ENCODE results near the gene PRICKLE4.
"Not testable (repeated sequence)": the region's sequence is repeated elsewhere in the genome, so short reads cannot be mapped to it uniquely, and the experiment has no call there.

Gene PRICKLE4

DNA sequence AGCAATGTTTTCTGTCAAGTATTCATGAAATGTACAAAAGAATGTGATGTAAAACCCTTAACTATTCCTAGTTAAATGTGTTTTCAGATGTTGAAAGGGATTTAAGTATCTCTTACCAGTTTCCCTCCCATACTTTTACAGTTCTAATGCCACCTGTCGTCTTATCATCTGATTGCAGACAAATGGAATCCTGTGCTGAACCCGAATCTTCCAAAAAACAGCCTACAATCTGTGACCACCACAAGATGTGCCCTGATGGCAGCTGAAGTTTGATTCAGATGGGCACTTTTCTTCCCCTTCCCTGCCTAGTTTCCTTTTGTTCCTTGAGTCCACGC, 8.8 kb downstream of the PRICKLE4 start:
- in situ Hi-C loops (cut with MboI; ENCODE audit: low sequenced_read_pairs) = loop anchor here (10.0 kb wide), 1 partner anchor 255 kb away; no protein-coding TSS in a partner anchor

DNA sequence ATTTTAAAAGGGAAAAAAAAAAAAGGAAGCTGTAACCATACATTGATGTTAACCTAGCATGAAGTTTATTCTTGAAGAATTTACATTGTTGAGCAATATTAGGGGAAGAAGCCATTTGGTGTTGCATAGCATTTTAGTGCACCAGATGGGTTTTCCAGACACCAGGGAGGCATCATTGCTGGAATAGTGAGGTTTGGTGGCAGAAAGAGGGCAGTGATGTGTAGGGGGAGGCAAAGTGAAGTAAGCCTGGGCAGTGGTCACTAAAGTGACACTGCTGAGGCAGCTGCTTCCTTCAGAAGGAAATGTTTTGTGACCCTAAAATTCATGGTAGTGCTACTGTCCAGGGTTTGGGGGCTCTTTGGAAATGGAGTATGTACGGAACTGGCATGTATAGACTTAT, 9.5 kb downstream of the PRICKLE4 start:
- in situ Hi-C loops (cut with MboI; ENCODE audit: low sequenced_read_pairs) = no loop called here

DNA sequence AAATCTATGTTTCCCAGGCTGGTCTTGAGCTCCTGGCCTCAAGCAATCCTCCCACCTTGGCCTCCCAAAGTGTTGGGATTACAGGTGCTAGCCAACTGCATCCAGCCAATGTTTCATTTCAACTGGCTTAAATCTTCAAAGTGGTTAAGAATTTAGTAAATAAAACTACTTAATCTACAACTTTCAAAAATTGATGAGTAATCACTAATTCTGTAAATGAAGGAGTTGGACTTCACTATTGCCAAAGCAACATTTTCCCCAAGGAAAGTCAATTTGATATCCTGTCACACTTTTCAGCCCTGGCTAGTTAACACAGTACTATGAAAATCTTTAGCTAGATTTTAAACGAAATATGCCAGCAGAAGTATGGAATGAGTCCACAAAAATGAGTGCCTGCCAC, 10.7 kb downstream of the PRICKLE4 start:
- in situ Hi-C loops (cut with MboI; ENCODE audit: low sequenced_read_pairs) = no loop called here

DNA sequence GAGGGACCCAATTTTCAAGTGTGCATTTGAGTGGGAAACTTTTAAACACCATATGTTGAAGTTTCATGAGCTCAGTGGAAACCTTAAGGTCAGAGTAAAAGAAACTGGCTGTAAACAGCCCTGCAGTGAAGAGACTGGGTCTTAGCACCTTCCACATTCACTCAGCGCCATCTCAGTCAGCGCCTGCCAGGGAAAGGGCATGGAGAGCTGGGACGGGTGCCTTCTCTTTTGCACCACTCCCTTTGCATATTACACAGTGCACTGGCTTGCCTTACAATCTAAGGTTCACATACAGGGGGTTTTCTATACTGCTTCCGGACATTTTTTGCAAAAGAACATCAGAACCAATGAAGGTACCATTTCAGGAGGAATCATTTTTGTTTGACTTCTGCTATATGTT, 11.4 kb downstream of the PRICKLE4 start:
- in situ Hi-C loops (cut with MboI; ENCODE audit: low sequenced_read_pairs) = no loop called here

DNA sequence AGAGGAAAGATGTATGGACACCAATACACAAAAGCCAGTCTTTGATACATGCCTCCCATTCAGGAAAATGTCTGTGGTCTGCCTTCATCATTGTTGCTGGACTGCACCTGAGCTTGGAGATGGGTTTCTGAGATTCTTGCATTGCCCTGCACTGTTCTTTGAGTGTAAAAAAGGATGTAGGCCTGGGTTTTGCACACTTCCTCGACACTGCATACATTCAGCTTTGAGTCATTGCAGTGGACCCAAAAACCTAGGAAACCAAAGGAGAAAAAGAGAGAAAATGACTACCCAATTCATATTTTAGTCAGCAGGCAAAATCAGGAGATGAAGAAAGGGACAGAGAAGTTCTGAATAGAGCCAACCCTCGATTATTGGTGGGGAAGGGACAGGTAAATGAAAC, 15.9 kb downstream of the PRICKLE4 start:
- in situ Hi-C loops (cut with MboI; ENCODE audit: low sequenced_read_pairs) = no loop called here

DNA sequence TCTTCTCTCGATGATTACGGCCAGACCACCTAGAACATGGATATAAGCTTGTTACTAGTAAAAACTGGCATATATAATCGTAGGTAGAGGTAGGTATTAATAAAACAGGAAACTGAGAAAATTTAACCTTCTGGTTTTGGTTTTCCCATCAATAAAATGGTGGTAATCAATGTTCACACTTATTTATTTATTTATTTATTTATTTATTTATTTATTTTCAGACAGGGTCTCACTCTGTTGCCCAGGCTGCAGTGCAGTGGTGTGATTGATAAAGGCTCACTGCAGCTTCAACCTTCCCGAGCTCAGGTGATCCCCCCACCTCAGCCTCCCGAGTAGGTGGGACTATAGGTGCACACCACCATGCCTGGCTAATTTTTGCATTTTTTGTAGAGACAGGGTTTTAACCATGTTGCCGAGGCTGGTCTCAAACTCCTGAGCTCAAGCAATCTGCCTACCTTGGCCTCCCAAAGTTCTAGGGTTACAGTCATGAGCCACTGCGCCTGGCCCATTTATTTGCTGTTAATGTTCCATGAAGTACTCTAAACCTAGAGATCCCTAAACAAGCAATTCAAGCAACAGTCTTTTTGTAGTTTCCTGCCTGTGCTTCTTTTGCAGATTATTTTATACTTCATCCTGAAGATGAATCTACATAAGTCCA, 18.4 kb downstream of the PRICKLE4 start:
- in situ Hi-C loops (cut with MboI; ENCODE audit: low sequenced_read_pairs) = no loop called here

DNA sequence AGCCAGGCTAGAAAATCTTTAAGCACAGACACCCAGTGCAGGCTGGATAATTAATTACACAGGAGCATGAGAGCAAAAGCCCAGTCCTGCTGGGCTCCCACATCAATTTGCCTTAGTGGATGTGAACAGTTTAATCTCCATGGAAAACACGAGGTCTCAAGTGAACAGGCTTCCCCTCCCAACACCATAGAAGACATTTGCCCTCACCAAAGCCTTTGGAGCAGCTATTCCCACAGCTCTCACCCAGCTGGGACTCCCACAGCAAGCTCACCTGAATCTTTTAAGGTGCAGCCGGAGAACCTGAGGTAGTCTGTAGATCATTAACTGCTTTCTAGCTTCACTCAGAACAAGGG, 19.0 kb downstream of the PRICKLE4 start:
- in situ Hi-C loops (cut with MboI; ENCODE audit: low sequenced_read_pairs) = no loop called here

DNA sequence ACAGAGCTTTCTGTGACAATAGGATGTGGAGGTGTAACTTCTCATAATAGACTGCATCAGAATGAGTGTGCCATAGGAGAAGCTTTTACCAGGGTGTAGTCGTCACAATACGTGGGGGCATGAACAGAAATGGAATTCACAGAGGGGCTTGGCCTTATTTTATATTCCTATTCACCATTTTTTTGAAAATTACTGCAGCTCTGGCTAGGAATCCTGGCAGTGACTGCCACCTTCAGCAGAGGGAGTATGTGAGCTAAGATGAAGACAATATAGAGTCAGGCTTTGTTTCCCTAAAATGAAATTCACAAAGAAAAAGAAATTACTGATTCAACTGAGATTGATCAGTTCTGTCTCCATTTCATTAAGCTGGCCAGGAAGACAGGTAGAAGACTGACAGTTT, 20.8 kb downstream of the PRICKLE4 start:
- in situ Hi-C loops (cut with MboI; ENCODE audit: low sequenced_read_pairs) = no loop called here

DNA sequence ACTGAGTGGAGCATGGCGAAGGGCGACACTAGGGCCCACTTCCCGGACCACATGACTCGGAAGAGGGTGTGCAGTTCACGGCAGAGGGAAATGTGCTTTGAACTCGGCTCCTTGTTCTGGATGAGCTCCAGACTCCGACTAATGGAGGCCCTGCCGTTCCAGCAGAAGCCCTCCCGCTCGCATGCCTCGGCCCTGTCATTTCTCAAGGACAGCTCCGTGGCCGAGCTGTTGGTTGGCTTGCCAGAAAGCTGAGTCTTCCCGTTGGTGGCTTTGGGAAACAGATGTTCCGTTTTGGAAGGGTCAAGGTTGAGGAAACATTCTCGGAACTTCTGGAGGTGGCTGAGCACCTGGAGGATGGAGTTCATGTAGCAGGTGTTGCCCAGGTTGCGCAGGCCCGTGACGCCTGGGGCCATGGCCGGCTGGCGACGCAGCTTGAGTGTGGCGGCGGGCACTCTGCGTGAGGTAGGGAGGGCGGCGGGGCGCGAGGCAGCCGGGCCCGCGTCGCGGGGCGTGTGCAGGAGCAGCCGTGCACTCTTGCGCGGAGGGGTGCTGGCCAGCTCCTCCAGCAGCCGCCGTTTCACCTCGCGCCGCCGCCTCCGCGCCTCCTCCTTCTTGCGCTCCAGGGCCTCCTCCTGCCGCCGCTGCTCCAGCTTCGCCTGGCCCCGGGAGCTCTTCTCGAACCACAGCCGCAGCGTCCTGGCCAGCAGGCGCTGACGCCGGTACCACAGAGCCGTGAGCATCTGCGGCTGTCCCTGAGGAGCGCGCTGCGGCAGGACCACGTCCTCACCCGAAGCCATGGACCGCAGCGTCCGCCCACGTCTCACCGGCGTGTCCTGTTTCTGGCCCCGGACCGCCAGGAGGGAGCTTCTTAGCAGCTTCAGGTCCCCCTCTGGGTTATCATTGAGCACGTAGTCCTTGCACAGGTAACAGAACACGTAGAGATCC, 25.5 kb downstream of the PRICKLE4 start:
- in situ Hi-C loops (cut with MboI; ENCODE audit: low sequenced_read_pairs) = no loop called here

DNA sequence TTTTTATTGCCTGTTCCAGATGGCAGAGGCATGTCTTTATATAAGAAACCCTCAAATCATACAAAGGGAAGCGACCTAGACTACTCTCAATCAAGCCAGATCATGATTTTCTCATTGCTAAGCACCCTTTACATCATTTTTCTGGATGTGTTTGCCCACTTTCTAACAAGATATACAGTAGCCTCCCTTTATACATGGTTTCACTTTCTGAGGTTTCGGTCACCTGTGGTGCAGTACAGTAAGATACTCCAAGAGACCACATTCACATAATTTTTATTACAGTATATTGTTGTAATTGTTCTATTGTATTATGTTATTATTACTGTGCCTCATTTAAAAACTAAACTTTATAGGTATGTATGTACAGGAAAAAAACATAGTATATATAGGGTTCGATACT, 30.5 kb downstream of the PRICKLE4 start:
- in situ Hi-C loops (cut with MboI; ENCODE audit: low sequenced_read_pairs) = no loop called here

DNA sequence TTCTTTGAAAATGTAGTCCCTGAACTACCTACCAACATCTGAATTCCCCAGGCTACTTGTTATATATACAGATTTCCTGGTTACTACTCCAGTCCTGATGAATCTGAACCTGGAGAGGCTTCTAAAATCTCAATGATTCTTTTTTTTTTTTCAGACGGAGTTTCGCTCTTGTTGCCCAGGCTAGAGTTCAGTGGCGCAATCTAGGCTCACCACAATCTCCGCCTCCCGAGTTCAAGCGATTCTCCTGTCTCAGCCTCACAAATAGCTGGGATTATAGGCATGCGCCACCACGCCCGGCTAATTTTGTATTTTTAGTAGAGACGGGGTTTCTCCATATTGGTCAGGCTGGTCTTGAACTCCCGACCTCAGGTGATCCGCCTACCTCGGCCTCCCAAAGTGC, 31.4 kb downstream of the PRICKLE4 start:
- in situ Hi-C loops (cut with MboI; ENCODE audit: low sequenced_read_pairs) = not testable (repeated sequence)

DNA sequence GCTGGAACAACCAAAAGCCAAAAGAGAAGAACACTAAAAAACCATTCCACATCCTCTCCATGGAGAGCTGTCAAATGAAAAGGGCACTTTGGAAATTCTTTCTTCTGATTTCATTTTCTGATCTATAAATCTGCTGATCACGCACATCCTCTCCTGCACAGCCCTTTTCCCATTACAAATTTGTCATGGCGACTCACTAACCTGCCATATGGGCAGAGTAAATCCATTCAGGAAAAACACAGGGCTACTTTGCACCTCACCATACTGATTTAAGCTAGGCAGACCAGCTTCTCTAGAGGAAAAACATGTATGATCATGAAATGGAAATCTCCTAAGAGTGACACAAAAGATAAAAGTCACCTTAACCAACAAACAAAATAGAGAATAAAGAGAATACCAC, 32.9 kb downstream of the PRICKLE4 start:
- in situ Hi-C loops (cut with MboI; ENCODE audit: low sequenced_read_pairs) = no loop called here

DNA sequence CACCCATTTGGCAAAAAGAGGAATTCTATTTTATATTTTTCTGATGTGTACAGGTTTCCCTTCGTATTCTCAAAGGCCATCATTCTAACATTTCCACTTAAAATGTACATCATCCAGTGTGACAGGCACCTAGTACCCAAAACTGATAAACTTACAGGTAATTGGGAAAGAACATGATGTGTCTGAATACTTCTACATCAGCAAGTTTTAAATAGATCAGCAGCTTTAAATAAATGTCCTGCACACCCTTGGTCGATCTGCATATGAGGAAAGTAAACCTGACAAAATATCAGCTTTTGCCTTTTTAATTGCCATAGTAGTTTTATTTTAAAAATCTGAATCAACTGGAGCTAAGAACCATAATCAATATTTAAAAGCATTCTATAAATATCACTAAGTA, 33.4 kb downstream of the PRICKLE4 start:
- in situ Hi-C loops (cut with MboI; ENCODE audit: low sequenced_read_pairs) = no loop called here

DNA sequence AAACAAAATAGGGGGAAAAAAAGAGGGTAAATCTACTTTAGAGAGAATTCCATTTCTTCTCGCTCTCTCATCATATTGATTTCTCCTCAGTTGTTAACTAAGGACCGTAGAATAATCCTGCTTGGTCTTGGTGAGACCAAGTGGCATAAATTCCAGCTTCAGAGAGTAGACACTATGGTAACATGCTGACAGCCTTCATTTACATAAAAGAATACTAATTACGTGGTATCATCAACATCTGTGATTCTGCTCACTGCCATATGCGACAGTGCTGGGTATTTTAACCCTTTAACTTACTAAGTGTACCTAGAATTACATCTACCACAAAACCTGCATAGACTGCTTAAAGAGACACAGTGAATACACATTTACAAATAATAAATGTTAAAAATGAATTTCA, 34.0 kb downstream of the PRICKLE4 start:
- in situ Hi-C loops (cut with MboI; ENCODE audit: low sequenced_read_pairs) = no loop called here

DNA sequence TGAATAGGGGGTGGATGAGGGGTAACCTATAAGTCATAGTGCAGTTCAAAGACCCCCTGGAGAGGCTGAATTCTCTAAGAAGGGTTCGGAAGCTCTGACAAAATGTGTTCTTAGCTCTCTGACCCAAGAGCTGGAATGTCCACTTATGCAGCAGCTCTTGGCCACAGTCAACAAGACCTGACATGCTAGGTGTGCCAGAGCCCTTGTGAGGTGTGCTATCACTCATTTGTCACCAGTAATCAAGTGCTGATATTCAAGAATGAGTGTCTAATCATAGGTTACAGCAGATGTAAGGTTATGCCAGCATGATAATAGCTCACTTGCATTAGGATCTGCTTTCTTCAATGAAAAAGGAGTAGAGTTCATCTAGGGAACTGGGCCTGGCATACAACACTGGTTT, 35.0 kb downstream of the PRICKLE4 start:
- in situ Hi-C loops (cut with MboI; ENCODE audit: low sequenced_read_pairs) = no loop called here

DNA sequence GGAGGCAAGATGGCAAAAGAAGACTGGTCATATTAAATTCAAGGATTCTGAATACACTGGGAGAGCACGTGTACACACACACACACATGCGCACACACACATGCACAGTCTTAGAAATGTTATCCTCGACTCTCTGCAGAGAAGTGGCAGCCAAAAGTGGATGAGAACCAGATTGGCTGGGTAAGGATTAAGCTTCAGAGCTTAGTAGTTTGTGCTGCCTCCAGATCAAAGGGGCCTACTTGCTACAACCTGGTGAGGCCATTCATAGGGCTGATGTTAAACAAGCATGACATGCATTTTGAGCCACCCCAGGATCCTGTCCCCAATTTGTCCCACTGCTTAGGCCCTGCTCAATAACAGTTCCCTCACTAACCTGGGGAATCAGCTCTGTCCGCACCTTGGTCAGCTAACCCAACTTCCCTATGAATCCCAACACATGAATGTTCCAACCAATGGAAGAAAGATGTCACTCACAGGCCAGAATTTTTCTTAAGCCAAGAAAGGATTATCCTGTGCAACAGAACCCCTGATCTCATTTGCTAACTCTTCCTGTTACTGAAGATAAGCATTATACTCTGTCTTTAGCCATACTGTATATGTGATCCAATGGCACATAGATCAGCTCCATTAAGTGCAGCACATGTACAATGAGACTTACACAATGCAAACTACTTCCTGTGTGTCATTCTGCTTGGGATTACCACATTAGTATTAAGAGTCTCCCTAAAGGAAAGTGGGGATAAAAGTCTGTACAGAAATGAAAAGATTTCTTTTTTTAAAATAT, 37.9 kb downstream of the PRICKLE4 start:
- in situ Hi-C loops (cut with MboI; ENCODE audit: low sequenced_read_pairs) = no loop called here

DNA sequence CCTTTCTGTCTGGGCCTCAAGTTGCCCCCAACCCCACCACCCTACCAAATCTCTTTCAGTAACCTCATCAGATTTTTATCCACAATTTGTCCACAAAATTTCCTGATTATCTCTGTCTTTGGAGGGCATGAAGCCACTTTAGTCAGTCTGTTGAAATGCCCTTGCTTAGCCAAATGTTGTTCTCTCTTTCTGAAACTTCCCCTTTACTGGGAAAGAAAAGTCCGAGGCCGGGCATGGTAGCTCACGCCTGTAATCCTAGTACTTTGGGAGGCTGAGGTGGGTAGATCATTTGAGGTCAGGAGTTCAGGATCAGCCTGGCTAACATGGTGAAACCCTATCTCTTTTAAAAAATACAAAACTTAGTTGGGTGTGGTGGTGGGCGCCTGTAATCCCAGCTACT, 40.7 kb downstream of the PRICKLE4 start:
- in situ Hi-C loops (cut with MboI; ENCODE audit: low sequenced_read_pairs) = no loop called here

DNA sequence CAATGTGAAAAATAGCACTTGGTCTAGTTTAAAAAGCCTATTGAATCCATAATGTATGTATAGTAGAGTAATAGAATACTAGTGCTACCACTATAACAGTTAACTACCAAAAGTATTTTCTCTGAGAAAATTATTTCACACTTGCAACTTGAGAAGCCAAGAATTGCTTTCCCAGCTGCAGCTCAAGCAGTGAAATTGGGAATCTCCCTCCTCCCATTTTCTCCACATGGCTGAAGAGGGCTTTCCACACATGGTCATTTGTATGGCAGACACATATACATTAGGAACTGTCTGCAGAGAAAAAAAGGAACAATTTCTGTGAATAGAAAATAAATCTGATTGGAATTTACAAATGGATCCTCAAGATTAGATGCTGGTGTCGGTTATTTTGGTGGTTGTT, 41.4 kb downstream of the PRICKLE4 start:
- in situ Hi-C loops (cut with MboI; ENCODE audit: low sequenced_read_pairs) = no loop called here

DNA sequence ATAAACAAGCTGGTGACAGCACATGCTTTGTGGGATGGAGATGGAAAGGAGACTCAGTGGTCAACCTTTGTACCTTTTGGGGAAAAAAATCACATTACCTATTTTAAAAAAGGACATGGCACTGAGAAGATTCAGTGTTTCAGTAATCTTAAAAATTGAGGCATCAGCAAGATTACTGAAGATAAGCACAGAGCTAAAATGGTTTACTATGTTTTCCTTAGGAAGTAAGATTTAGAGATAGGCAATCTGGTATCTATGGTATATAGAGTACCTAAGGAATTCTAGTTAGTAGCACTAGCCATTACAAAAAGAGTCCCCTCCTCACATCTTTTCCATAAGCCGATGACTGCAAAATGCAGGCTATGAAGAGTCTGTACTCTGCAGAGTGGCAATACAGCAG, 42.6 kb downstream of the PRICKLE4 start:
- in situ Hi-C loops (cut with MboI; ENCODE audit: low sequenced_read_pairs) = no loop called here

DNA sequence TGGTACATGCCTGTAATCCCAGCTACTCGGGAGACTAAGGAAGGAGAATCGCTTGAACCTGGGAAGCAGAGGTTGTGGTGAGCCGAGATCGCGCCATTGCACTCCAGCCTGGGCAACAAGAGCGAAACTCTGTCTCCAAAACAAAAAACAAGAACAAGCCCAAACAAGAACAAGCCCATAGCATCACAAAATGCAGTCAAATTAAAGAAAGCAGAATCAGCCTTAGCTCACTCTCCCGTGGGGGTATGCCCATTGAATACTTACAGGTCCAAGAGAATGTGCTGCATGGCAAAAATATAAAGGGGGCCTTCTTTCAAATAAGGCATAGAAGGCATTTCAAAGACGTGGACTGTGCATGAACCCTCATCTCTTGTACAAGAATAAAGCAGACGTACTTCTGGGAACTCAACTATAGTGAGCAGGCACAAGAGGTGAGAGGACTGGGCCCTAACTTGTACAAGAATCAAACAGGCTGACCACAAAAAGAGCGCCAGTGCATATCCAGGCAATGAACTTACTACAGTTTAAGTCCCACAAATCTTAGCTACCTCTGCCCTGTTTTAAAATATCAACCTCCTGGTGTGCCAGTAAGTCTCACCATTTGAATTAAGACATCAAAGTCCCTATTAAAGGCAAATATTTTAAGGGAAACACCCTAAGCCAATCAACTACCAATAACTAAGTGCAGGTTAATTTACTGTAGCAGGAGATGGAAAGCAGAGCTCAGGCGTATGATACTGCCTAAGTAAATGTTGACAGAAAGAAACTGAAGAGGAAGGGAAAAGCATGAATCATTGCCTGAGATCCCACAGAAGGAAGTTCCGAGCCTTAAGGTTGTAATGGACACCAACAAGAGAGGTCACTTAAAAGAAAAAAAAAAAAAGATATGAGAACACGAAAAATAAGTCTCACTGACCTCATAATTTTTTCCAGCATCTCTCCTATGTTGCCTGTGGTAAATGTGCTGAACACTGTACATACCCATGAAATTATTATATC, 44.3 kb downstream of the PRICKLE4 start:
- in situ Hi-C loops (cut with MboI; ENCODE audit: low sequenced_read_pairs) = no loop called here
